ENCODE data around the gene ARL13B.

DNA sequence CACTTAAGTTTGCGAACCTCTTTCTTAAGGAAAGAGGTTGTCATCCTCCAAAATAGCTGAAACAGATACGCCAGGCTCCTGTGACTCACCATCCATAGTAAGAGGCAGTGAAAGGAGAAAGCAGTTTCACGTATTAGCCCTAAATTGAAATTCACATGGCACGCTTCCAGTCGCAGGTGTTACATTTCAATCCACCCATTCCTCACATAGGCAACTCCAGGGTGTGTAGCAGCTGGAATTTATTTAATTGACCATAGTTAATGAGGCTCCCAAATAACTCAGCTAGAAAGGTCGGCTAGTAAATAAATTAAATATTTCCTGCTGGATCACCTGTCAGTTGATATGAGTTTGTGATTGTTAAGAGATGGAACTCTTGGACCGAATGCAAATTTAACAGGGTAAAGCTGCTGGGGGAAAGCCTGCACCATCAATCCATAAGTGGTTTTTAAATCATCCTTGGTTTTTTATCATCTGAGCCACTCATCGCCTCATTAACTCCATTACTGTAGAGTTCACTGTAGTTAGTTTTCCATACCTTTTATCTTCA lies 102.5 kb downstream of the ARL13B start:
- TF ChIP-seq CEBPB (IDR thresholded peaks at IDR 0.05; ENCODE audit: low read depth, low read length) = no peak
- TF ChIP-seq, protein P1, sequence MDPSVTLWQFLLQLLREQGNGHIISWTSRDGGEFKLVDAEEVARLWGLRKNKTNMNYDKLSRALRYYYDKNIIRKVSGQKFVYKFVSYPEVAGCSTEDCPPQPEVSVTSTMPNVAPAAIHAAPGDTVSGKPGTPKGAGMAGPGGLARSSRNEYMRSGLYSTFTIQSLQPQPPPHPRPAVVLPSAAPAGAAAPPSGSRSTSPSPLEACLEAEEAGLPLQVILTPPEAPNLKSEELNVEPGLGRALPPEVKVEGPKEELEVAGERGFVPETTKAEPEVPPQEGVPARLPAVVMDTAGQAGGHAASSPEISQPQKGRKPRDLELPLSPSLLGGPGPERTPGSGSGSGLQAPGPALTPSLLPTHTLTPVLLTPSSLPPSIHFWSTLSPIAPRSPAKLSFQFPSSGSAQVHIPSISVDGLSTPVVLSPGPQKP (IDR thresholded peaks at IDR 0.05; ENCODE audit: borderline replicate concordance, low read depth, low read length) = no peak
- no peak for TF ChIP-seq POLR2A (IDR thresholded peaks at IDR 0.05; ENCODE audit: low read depth, low read length)
- TF ChIP-seq, protein P2, sequence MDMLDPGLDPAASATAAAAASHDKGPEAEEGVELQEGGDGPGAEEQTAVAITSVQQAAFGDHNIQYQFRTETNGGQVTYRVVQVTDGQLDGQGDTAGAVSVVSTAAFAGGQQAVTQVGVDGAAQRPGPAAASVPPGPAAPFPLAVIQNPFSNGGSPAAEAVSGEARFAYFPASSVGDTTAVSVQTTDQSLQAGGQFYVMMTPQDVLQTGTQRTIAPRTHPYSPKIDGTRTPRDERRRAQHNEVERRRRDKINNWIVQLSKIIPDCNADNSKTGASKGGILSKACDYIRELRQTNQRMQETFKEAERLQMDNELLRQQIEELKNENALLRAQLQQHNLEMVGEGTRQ (IDR thresholded peaks at IDR 0.05; ENCODE audit: low read depth, low read length) = no peak
- TF ChIP-seq, protein P3, sequence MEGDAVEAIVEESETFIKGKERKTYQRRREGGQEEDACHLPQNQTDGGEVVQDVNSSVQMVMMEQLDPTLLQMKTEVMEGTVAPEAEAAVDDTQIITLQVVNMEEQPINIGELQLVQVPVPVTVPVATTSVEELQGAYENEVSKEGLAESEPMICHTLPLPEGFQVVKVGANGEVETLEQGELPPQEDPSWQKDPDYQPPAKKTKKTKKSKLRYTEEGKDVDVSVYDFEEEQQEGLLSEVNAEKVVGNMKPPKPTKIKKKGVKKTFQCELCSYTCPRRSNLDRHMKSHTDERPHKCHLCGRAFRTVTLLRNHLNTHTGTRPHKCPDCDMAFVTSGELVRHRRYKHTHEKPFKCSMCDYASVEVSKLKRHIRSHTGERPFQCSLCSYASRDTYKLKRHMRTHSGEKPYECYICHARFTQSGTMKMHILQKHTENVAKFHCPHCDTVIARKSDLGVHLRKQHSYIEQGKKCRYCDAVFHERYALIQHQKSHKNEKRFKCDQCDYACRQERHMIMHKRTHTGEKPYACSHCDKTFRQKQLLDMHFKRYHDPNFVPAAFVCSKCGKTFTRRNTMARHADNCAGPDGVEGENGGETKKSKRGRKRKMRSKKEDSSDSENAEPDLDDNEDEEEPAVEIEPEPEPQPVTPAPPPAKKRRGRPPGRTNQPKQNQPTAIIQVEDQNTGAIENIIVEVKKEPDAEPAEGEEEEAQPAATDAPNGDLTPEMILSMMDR (conservative IDR thresholded peaks at IDR 0.05; ENCODE audit: low read depth, low read length) = no peak
- no peak for TF ChIP-seq MAZ (IDR thresholded peaks at IDR 0.05; ENCODE audit: borderline replicate concordance, low read depth, low read length)

All from IMR-90 (cell line).